BLaER1 treated with 17β-estradiol and CSF1 and Interleukin-3, amounts not matched to agents 10 nM and 100 nM (cell line): ENCODE data around the gene SLC16A5.

Source experiments
- H3K27ac ChIP-seq, 11 experiments: shearing (Covaris generic); formaldehyde crosslinking; 2 replicates each; pipeline ENCODE4 v1.8.1; 2022
- H3K27me3 ChIP-seq, 11 experiments: shearing (Covaris generic); formaldehyde crosslinking; 2 replicates each; pipeline ENCODE4 v1.8.1; 2022
- H3K36me3 ChIP-seq, 11 experiments: shearing (Covaris generic); formaldehyde crosslinking; 2 replicates each; pipeline ENCODE4 v1.8.1; 2022
- H3K4me1 ChIP-seq, 10 experiments: shearing (Covaris generic); formaldehyde crosslinking; 2 replicates each; pipeline ENCODE4 v1.8.1; 2022
- H3K4me2 ChIP-seq, 11 experiments: shearing (Covaris generic); formaldehyde crosslinking; 2 replicates each; pipeline ENCODE4 v1.8.1; 2022
- H3K4me3 ChIP-seq, 10 experiments: shearing (Covaris generic); formaldehyde crosslinking; 2 replicates each; pipeline ENCODE4 v1.8.1; 2022
- H3K9ac ChIP-seq, 11 experiments: shearing (Covaris generic); formaldehyde crosslinking; 2 replicates each; pipeline ENCODE4 v1.8.1; 2022
- H3K9me3 ChIP-seq, 11 experiments: shearing (Covaris generic); formaldehyde crosslinking; replicated peaks in 1 of 11; 2 replicates each; pipeline ENCODE4 v1.8.1; 2022
- H4K20me1 ChIP-seq, 11 experiments: shearing (Covaris generic); formaldehyde crosslinking; 2 replicates each; pipeline ENCODE4 v1.8.1; 2022
- Cebpa-rat ChIP-seq, 11 experiments: shearing (Covaris generic); IDR thresholded peaks; 2 replicates each; pipeline ENCODE4 v1.8.1; 2022

SLC16A5 gene

DNA sequence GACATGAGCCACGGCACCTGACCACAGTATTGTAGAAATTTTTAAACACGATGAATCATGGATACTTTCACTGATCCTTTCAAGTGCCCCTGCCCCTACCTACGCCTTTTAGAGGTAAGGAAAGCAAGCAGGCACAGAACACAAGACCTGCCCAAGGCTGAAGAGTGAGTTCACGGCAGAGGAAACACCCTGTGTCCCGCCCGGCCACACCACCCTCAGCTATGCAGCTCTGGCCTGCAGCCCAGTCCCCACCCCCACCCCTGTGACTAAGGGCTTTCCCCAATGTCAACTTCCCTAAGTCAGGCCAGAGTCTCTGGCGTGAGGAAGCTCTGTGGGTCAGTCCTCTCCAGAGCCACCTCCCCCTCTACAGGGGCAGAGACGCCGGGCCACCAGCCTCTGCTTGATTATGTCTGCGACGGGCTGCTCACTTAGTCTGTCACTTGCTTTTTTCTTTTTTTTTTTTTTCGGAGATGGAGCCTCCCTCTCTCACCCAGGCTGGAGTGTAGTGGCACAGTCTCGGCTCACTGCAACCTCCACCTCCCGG lies 8.4 kb downstream of the SLC16A5 start:
- Histone ChIP-seq H3K36me3 (peaks cover 0 to 46% (median 11%) of the 10 kb centered on the region in 11 experiments; a peak in 15 of 22 replicates), H3K4me1 (peaks cover 0 to 58% (median 29%) of the 10 kb centered on the region in 10 experiments; a peak in 15 of 20 replicates), H4K20me1 (peaks cover 0 to 13% (median 0%) of the 10 kb centered on the region in 11 experiments; a peak in 1 of 22 replicates), H3K4me3 (no peak overlapping the region), H3K27ac (peak overlapping the region in 4 of 11 experiments; percentile 36 to 66 (median 45); a peak in 7 of 22 replicates), H3K4me2 (peak overlapping the region in 8 of 11 experiments; percentile 28 to 84 (median 62); a peak in 14 of 22 replicates), H3K27me3 (no peaks in the 10 kb centered on the region), H3K9ac (peak overlapping the region in 1 of 11 experiments; percentile 47; a peak in 3 of 22 replicates), H3K9me3 (no peaks in the 10 kb centered on the region)
- no peak for TF ChIP-seq Cebpa-rat (IDR thresholded peaks at IDR 0.05)

DNA sequence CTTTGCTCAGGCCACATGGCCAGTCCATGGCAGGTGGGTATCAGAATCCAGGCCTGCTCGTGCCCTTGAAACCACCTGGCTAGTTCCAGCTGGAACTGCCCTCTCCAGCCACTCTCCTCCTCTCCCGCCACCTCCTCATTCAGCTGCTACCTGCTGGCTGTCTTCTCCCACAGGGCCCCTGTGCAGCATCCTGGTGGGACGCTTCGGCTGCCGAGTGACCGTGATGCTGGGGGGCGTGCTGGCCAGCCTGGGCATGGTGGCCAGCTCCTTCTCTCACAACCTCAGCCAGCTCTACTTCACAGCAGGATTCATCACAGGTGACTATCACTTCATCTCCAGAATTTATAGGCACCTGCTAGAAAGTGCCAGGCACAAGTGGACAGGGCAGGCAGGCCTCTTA lies 10.1 kb downstream of the SLC16A5 start:
- H3K27me3 ChIP-seq = no peaks in the 10 kb centered on the region
- no peak overlapping the region for H3K27ac ChIP-seq
- TF ChIP-seq Cebpa-rat (IDR thresholded peaks at IDR 0.05) = no peak
- peaks cover 0 to 5% (median 0%) of the 10 kb centered on the region in 11 experiments; a peak in 2 of 22 replicates for H4K20me1 ChIP-seq
- H3K4me3 ChIP-seq = no peak overlapping the region
- peaks cover 11 to 55% (median 35%) of the 10 kb centered on the region in 10 experiments for H3K4me1 ChIP-seq
- no peak overlapping the region for H3K4me2 ChIP-seq
- peaks cover 0 to 46% (median 11%) of the 10 kb centered on the region in 11 experiments; a peak in 15 of 22 replicates for H3K36me3 ChIP-seq
- H3K9me3 ChIP-seq = no peaks in the 10 kb centered on the region
- H3K9ac ChIP-seq = no peak overlapping the region

DNA sequence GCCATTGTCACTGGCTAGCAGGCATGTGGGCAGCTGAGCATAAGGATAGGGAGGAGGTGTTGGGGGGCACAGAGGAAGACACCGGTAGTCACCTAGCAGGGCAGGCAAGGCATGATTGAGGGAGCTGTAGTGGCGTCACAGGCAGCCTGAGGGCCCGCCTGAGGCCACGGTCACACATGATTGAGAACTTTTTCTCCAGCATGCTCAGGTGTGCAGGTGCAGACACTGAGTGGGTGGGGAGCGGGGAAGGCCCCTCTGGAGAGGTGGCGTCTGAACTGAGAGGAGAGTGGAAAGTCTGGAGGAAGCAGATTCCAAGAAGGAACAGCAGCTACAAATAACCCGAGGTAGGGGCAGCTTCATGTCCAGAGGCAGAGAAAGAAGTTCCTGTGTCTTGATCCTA lies 11.1 kb downstream of the SLC16A5 start:
- TF ChIP-seq Cebpa-rat (IDR thresholded peaks at IDR 0.05) = no peak
- H3K4me2 ChIP-seq = no peak overlapping the region
- H3K9me3 ChIP-seq = no peaks in the 10 kb centered on the region
- no peaks in the 10 kb centered on the region for H3K27me3 ChIP-seq
- no peak overlapping the region for H3K9ac ChIP-seq
- peaks cover 11 to 45% (median 31%) of the 10 kb centered on the region in 10 experiments for H3K4me1 ChIP-seq
- no peak overlapping the region for H3K4me3 ChIP-seq
- H4K20me1 ChIP-seq = peaks cover 0 to 8% (median 0%) of the 10 kb centered on the region in 11 experiments; a peak in 2 of 22 replicates
- no peak overlapping the region for H3K27ac ChIP-seq
- H3K36me3 ChIP-seq = peaks cover 0 to 46% (median 11%) of the 10 kb centered on the region in 11 experiments; a peak in 15 of 22 replicates

DNA sequence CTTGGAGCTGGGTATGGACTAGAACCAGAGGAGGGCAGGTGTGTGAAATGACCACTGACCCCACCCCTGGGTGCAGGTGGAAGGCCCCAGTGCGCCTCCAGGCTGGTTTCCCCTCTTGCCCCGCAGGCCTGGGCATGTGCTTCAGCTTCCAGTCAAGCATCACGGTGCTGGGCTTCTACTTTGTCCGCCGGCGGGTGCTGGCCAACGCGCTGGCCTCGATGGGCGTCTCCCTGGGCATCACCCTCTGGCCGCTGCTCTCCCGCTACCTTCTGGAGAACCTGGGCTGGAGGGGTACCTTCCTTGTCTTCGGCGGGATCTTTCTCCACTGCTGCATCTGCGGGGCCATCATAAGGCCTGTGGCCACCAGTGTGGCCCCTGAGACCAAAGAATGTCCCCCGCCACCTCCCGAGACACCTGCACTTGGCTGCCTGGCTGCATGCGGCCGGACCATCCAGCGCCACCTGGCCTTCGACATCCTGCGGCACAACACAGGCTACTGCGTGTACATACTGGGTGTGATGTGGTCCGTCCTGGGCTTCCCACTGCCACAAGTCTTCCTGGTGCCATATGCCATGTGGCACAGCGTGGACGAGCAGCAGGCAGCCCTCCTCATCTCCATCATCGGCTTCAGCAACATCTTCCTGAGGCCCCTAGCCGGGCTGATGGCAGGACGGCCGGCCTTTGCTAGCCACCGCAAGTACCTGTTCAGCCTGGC lies 12.3 kb downstream of the SLC16A5 start:
- Histone ChIP-seq H3K27me3 (no peaks in the 10 kb centered on the region), H3K4me3 (no peak overlapping the region), H3K9me3 (no peaks in the 10 kb centered on the region), H3K36me3 (peaks cover 0 to 55% (median 11%) of the 10 kb centered on the region in 11 experiments; a peak in 15 of 22 replicates), H3K27ac (no peak overlapping the region), H3K9ac (no peak overlapping the region), H3K4me2 (no peak overlapping the region), H3K4me1 (peaks cover 11 to 36% (median 29%) of the 10 kb centered on the region in 10 experiments), H4K20me1 (peaks cover 0 to 12% (median 0%) of the 10 kb centered on the region in 11 experiments; a peak in 3 of 22 replicates)
- TF ChIP-seq Cebpa-rat (IDR thresholded peaks at IDR 0.05) = no peak

DNA sequence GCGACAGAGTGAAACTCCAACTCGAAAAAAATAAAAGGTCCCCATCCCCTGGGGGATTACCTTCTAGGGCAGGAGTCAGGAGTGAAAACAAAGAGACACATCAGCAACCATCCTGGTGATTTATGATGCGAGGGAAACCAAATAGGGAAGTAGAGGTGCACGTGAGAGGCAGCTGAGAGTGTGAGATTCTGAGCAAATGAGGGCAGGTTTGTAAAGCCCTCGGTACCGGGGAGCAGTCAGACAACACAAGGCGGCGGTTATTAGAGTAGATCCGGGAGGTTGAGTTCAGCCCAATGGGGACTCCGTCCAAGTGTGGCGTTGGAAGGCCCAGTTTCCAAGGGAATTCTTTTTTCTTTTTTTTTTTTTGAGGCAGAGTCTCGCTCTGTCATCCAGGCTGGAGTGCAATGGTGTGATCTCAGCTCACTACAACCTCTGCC lies 14.6 kb downstream of the SLC16A5 start:
- Histone ChIP-seq H3K9ac (no peak overlapping the region), H4K20me1 (peaks cover 0 to 14% (median 0%) of the 10 kb centered on the region in 11 experiments; a peak in 3 of 22 replicates), H3K27me3 (no peaks in the 10 kb centered on the region), H3K4me1 (peaks cover 11 to 17% (median 14%) of the 10 kb centered on the region in 10 experiments), H3K9me3 (no peaks in the 10 kb centered on the region), H3K27ac (no peak overlapping the region; a peak in 1 of 22 replicates), H3K36me3 (peaks cover 0 to 58% (median 11%) of the 10 kb centered on the region in 11 experiments; a peak in 15 of 22 replicates), H3K4me2 (peak overlapping the region; percentile 20 to 74 (median 50)), H3K4me3 (no peak overlapping the region)
- no peak for TF ChIP-seq Cebpa-rat (IDR thresholded peaks at IDR 0.05)

DNA sequence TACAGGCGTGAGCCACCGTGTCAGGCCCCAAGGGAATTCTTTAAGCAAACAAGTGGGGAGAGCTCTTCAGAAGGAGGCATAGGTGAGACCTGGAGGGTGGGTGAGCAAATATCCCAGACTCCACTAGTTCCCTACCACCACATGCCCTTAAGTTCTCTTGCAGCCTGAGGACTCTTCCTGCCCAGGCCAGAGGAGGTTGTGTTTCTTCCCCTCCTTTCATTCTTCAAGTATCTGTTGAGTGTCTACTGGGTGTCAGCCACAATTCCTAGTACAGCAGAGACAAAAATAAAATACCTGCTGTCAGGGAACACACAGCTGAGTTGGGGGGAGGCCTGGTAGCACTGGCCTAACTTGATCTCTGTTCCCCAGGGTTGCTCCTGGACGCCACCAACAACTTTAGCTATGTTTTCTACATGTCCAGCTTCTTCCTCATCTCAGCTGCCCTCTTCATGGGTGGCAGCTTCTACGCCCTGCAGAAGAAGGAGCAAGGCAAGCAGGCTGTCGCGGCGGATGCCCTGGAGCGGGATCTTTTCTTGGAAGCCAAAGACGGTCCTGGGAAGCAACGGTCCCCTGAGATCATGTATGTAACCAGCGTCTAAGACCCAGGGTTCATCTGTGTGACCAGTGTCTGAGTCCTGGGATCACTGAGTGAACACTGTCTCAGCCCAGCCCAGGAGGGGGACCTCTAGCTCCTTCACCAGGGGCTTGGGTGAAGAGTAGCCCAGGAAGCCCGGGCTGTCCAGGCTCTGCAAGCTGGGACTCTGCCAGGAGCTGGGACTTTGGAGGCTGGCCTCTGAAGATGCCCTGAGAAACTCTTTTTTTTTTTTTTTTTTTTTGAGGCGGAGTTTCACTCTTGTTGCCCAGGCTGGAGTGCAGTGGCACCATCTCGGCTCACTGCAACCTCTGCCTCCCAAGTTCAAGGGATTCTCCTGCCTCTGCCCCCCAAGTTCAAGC lies 16.1 kb downstream of the SLC16A5 start:
- H3K36me3 ChIP-seq = peaks cover 0 to 44% (median 11%) of the 10 kb centered on the region in 11 experiments; a peak in 14 of 22 replicates
- TF ChIP-seq Cebpa-rat (IDR thresholded peaks at IDR 0.05) = no peak
- H3K27me3 ChIP-seq = peaks cover 0 to 11% (median 10%) of the 10 kb centered on the region in 11 experiments; a peak in 16 of 22 replicates
- no peak overlapping the region for H3K4me2 ChIP-seq
- H3K4me1 ChIP-seq = peaks cover 14 to 22% (median 18%) of the 10 kb centered on the region in 10 experiments
- H3K27ac ChIP-seq = no peak overlapping the region
- no peak overlapping the region for H3K4me3 ChIP-seq
- H3K9me3 ChIP-seq = no peaks in the 10 kb centered on the region
- peaks cover 0 to 14% (median 0%) of the 10 kb centered on the region in 11 experiments; a peak in 3 of 22 replicates for H4K20me1 ChIP-seq
- H3K9ac ChIP-seq = no peak overlapping the region

DNA sequence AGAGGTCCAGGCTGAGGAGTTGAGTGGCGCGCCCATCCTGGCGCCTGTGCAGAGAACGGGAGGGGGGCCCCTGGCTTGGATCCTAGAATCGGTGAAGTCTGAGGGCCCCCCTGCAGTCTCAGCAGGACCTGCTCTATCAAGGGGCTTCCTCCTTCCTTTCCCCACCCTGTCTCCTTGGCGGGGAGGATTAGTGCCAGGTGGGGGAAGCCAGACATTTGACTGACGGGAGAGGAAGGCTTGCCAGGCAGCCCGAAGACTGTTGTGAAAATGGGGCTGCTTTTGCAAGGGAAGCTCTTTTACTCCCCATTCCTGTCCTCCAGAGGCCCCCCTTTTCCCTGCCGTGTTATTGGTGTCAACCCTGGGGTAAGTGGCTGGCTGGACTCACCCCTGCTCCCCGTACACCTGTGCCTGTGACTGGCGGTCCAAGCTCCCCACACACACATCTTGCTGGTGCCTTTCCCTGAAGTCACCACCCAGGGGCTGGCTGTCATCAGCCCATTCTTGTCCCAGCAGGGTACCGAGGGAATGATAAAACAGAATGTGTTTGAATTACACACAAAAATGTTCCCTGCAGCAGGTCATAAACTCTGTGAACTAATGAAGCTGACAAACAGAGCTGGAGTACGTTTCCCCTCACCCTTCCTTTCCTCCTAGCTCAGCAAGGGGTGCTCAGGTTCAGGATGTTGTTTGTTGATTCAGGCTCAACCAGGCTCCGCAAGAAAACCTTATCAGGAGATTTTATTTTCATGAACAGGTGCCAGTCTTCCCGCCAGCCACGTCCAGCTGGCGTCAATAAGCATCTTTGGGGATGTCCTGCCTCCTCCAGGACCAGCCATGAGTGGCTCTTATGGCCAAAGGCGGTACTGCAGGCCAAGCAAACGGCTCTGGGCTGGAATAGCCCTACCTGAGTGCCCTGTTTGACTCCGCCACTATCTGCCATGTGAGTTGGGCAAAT lies 17.6 kb downstream of the SLC16A5 start:
- H3K36me3 ChIP-seq = peaks cover 0 to 28% (median 4%) of the 10 kb centered on the region in 11 experiments; a peak in 13 of 22 replicates
- no peak for TF ChIP-seq Cebpa-rat (IDR thresholded peaks at IDR 0.05)
- H3K27ac ChIP-seq = no peak overlapping the region
- H4K20me1 ChIP-seq = peaks cover 0 to 14% (median 0%) of the 10 kb centered on the region in 11 experiments; a peak in 3 of 22 replicates
- no peak overlapping the region for H3K4me3 ChIP-seq
- H3K27me3 ChIP-seq = peaks cover 5 to 19% (median 16%) of the 10 kb centered on the region in 11 experiments; a peak in 17 of 22 replicates
- no peak overlapping the region for H3K9ac ChIP-seq
- no peaks in the 10 kb centered on the region for H3K9me3 ChIP-seq
- H3K4me2 ChIP-seq = no peak overlapping the region
- peaks cover 21 to 32% (median 28%) of the 10 kb centered on the region in 10 experiments for H3K4me1 ChIP-seq
